ENCODE data around the gene SNRK.

SNRK gene

DNA sequence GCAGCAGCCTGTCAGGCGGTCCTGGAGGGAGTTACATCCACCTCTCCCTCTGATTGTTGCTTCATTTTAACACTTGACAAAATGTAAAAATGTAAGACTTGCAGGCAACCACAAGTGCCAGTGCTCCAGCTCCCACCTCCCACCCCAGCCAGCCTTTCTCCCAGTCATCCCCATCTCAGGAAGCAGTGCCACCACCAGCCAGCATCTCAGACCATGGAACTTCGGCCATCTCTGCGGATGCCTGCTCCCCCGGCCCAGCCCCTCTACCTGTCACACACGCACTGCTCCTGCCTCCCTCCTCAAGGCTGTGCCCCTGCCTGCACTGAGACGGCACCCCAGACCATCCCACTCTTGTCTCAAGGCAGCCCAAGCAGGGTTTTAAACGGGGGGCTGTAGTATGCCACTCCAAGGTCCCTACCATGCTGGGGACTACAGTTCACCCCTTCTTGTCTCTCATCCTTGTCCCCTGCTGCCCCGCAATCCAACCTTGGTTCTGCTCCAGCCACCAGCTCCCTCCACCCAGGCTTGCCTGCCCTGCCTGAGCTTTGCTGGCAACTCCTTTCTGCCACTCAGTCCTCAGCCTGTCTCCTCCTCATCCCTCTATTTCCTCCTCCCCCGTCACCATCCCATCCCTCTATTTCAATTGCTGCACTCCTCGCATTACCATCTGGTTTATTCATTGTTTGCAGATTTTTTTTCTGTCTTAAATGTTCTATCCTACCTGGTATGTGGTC lies 85.8 kb downstream of the SNRK start:
- DNase-seq (ENCODE audit: low spot score) = no peak

DNA sequence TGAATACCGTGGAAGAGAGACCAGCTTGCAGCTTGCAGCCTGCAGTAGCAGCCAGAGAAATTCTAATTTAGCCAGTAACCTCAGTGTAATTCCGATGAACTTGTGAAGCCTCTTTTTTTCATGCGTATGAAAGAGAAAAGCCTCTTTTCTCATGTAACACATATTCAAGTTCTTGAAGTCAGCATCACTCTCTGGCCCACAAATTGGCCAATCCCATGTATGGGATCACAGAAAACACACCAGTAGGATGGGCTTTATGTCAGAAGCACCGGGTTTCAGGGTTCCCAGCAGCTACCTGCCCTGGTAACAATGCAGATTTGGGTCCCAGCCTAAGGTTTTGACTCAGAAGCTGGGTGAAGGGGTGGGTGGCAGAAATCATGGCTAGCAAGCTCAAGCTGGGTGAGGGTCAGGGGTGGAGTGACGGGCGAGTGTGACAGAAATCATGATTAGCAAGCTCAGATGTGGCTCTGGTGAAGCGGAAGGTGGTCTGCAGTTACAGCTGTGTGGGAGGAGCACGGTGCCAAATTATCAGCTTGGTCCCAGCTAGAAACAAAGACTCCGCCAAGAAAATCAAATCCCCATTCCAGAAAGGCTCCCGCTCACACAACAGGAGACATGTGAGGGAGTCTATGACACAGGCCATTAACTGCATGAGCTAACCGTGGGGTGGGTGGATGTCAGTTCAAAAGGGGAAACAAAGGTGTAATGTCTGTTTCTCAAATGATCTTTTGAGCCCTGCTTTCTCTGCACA lies 86.6 kb downstream of the SNRK start:
- DNase-seq (ENCODE audit: low spot score) = no peak

DNA sequence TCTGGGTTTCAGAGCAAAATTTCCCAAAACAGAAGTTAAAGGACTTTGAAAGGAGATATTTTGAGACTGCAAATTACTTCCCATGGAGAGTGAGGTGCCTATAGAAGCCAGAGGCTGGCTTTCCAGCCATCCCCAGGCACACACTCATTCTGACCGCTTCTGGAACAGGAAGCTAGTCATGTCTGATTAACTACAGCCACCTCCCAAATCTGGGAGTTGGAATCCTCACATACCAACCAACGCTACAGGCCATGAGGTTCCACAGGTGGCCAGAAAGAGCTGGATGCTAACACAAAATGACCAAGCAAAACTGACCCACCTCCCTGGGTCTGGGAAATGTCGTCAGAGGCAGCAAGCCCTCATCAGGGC lies 87.2 kb downstream of the SNRK start:
- peak; percentile 63 for DNase-seq (ENCODE audit: low spot score)

DNA sequence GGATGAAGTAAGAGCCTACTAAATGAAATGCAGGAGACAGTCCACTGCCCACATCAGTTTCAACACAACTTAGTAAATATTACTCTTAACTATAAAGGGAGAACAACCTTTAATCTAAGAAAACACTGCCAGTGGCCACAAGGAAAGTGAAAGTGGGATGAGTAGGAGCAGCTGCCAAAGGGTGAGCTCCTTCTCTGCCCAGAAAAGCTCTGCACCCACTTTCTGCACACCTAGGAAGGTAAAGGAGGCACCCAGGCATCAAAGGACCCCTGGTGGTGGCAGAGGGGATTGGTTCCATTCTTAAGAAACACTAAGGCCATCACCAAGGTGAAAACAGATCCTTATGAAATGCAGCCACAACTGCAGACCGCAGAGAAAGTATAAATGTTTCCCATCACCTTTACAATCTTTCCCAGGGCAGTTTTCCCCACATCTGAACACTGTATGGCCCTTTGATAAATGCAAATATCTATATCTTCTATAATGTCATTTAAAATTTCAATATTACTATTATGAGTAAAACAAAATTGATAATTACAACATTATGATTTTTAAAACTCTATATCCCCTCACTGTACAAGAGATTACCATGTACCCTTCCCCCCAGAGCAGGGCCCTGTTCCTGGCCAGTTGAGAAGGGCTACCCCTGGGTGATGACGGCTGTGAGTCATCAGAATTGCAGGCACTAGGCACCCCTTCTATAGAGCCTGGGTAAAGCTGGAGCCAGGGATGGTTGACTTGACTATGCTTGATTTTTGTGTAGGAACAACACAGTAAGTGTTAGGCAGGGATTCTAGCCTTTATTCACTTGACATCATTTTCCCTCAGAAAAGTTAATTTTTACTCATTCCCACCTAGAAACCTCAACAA lies 92.0 kb downstream of the SNRK start:
- no peak for DNase-seq (ENCODE audit: low spot score)

DNA sequence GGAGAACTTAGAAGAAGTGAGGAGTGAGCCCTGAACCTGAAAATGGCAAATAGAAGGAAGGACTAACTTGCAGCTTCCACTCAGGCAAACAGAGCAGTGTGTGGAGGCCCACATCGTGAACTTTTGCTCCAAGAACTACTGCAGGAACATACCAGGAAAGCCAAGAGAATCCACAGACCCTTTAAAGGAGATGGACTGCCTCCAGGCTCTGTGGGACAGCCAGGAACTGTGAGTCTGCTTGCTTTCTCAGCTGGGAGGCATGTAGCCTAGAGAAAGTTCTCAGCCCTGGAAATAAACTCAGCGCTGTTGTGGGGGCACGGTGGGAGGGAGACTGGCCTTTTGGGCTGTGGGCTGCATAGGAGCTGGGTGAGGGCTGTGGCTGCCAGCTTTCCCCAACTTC lies 93.0 kb downstream of the SNRK start:
- DNase-seq (ENCODE audit: low spot score) = no peak

DNA sequence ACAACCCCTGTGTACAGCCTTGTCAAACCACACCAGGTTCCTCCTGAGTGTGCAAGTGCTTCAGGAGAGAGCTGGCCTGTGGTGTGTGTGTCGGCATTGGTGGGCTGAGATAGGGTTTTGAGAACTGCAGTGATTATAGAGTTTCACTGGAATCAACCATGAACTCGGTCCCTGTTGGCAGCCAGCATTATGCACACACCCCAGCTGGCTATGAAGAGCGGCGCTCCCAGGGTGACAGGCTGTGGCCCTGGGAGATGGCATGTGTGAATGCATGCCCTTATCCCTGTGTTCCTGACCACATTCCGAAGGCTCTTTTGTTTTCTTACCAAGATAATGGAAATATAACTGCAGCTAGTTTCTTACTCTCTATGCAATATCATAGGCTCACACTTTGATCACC lies 101.8 kb downstream of the SNRK start:
- DNase-seq (ENCODE audit: low spot score) = no peak

DNA sequence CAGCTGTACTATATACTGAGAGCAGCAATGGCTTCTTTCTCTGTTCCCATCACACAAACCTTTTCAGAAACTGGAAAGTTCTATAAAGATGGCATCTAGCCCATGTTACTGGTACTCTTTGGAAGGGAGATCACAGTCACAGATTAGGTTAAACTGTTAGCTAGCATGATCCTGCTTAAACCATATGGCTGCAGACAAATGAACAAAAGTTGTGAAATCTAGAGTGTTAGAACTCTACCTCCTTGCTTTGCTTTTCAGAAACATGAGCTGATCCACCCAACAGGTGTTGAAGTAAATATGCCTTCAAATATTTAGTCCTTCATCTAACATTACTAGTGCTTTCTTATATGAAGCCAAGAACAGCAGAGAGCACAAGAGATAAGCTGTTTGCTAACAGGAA lies 102.6 kb downstream of the SNRK start:
- DNase-seq (ENCODE audit: low spot score) = no peak

DNA sequence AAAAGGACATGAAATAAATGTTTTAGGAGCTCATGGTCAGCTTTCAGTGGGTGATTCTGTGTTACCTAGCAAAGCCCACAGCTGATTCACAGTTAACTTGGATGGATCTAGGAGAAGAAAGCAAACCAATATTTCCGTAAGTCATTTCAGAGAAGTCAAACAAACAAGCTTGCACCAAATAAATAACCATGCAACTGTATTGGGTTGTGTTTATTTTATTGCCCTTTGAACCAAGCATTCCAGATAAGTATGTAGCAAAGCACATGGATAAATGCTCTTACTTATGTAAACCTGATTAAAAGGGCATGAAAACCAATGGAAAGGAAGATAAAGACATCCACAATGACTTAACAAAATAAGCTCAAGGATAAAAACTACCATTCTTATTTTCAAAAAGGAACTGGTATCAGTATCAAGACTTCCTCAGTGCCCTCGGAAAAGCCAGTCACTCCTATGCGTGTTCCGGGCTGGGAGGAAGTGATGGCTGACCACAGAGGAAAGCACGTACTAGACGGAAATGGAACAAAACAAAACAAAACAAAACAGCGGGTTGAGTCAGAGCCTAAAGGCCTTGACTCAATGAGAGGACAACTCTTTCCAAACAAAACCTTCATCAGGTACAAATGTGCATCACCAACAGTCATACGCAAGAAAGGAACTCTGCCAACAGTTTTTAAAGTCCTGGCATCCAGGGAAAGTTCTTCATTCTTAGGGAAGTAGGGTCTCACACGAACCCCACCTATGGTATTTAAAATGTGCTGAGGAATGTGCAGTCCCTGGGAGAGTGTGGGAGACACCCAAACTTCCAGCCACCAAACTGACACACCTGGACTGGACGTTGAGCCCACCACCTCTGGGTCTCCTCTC lies 103.3 kb downstream of the SNRK start:
- DNase-seq (ENCODE audit: low spot score) = peak; percentile 99

DNA sequence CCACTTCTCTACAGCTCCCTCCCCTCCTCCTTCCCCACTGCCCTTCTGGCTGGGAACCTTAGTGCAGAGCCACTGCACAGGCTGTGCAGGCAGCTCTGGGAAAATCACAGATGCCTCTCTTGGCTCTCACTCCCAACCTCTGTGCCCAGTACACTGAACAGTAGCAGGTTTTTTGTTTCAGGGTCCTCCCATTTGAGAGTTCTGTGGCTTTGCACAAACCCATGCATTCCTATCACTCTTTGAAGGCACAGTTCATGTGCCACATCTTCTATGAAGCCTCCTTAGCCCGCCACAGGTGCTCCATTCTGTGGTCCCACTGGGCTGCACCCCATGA lies 103.9 kb downstream of the SNRK start:
- no peak for DNase-seq (ENCODE audit: low spot score)

DNA sequence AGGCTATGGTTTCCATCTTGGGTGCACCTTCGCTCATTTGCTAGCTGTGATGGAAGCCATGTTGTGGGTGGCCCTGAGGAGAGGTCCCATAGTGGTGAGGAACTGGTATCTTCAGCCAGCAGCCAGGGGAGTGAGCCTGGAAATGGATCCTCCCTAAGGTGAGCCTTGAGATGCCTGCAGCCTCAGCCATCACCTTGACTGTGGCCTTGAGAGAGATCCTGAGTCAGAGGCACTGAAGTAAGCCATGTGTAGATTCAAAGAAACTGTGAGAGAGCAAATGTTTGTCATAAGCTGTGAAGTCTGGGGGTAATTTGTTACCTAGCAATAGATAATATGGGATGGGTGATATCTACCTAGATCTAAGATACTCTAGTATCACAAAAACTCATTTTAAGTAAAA lies 105.3 kb downstream of the SNRK start:
- DNase-seq (ENCODE audit: low spot score) = no peak

DNA sequence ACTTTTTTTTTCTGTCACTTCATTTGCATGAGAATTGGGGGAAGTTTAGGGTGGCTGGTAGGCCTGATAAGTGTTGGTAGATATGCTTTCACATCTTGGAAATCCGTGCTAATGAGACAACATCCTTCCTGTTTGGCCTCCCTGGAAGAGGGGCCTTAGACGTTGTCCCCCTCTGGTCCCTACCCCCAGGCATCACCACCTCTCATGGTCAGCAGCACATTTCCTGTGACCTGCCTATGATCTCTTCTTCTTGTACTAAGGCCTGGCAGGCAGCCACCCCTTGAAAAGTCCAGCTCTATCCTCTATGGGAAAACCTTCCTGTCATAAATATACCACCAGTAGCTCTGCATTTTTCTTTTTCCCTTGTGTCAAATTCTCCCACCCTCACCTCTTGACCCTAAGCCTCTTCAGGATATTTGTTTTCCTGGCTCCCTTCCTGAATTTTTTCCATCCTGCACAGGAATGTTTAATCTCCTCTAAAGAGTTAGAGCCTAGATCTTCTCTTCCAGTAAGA lies 107.8 kb downstream of the SNRK start:
- DNase-seq (ENCODE audit: low spot score) = peak; percentile 98

DNA sequence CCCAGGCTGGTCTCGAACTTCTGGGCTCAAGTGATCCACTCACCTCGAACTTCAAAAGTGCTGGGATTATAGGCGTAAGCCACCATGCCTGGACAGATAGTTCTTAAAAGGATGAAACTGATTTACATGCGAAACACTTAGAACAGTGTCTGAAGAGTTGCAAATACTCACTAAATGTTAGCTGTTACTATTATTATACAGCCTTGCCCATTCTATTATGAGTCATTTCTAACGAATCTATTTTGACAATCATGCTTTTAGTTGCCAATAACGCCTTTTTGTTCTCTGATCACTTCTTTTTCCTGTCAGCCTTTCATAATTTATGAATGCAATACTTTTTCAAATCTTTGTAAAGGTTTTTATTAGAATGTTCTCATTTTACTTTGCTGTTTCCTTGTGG lies 112.7 kb downstream of the SNRK start:
- DNase-seq (ENCODE audit: low spot score) = no peak

DNA sequence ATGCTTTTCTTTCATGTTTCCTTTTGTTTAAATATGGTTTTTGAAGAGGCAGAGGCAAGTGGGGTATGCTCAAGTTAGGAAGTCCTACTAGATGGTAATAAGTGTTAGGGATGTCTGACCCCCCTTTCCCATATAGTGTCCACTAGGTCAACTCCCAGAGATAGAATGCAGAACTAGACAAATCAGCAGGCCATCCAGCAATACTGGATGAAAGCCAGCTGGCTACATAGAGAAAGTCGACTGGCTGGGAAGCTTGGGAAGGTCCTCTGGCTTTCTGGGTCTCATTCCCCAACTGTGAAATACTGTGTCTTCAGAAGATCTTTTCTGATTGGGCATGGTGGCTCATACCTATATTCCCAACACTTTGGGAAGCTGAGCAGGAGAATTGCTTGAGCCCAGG lies 113.8 kb downstream of the SNRK start:
- DNase-seq (ENCODE audit: low spot score) = no peak
